WTC11 (cell line): Measurements from ENCODE around the gene UCK2. TPM values are rescaled to one million over a fixed set of nuclear protein-coding genes. Genes with fewer than 3 reads are reported as not detected.

Source experiments
- ATAC-seq: fragments of 200-7000 bp; cut with Tn5 transposase; 2 replicates; pipeline ENCODE4 v1.10.0; 2021; ENCODE audit warnings: mild to moderate bottlenecking, moderate library complexity
- CTCF ChIA-PET: fragments of 300-600 bp; sonication (Branson Sonifier 250); formaldehyde crosslinking; loops from one replicate; lab custom pipeline; 2021; ENCODE audit warnings: antibody characterized with exemption; lab: Charles Lee
- POLR2A ChIA-PET: fragments of 350-600 bp; sonication (Branson Sonifier 250); formaldehyde crosslinking; loops from one replicate; lab custom pipeline; 2021; ENCODE audit warnings: antibody characterized with exemption; lab: Charles Lee
- DNase-seq: peaks from one replicate; pipeline ENCODE4 v3.0.0; 2021; ENCODE audit warnings: low spot score
- H3K27ac Mint-ChIP-seq: 2 replicates; pipeline ENCODE4 v1.8.0; 2021; ENCODE audit warnings: mixed read lengths
- H3K27me3 Mint-ChIP-seq: 2 replicates; pipeline ENCODE4 v1.8.0; 2021; ENCODE audit warnings: low read depth, mild to moderate bottlenecking, moderate library complexity, mixed read lengths
- H3K36me3 Mint-ChIP-seq: 2 replicates; pipeline ENCODE4 v1.8.0; 2021; ENCODE audit warnings: mixed read lengths
- H3K4me1 Mint-ChIP-seq: 2 replicates; pipeline ENCODE4 v1.8.0; 2022; ENCODE audit warnings: mixed read lengths
- H3K4me3 Mint-ChIP-seq: 2 replicates; pipeline ENCODE4 v1.8.0; 2021; ENCODE audit warnings: mild to moderate bottlenecking, moderate library complexity, mixed read lengths
- H3K9me3 Mint-ChIP-seq: 2 replicates; pipeline ENCODE4 v1.8.0; 2021; ENCODE audit warnings: mixed read lengths
- ATF1 ChIP-seq: sonication (generic); formaldehyde crosslinking; IDR thresholded peaks from 2 replicates; pipeline ENCODE4 v1.8.1; 2023; ENCODE audit warnings: mild to moderate bottlenecking, moderate library complexity, missing genetic modification reagents
- CREB1 ChIP-seq: sonication (generic); formaldehyde crosslinking; IDR thresholded peaks from 2 replicates; pipeline ENCODE4 v1.8.0; 2023; ENCODE audit warnings: mild to moderate bottlenecking, missing genetic modification reagents
- ELF4 ChIP-seq: sonication (generic); formaldehyde crosslinking; IDR thresholded peaks from 2 replicates; pipeline ENCODE4 v1.8.1; 2022; ENCODE audit warnings: low read depth, mild to moderate bottlenecking, moderate library complexity, missing genetic modification reagents
- EMX1 ChIP-seq: fragments of 250-450 bp; sonication (Bioruptor Pico); IDR thresholded peaks from 2 replicates; pipeline ENCODE4 v1.8.0; 2021; ENCODE audit warnings: mild to moderate bottlenecking
- FOXJ3 ChIP-seq: sonication (generic); formaldehyde crosslinking; IDR thresholded peaks from 2 replicates; pipeline ENCODE4 v1.9.0; 2021; ENCODE audit warnings: missing genetic modification reagents, mild to moderate bottlenecking, borderline replicate concordance
- FOXK1 ChIP-seq: sonication (generic); formaldehyde crosslinking; IDR thresholded peaks from 2 replicates; pipeline ENCODE4 v1.8.0; 2022; ENCODE audit warnings: mild to moderate bottlenecking, moderate library complexity, missing genetic modification reagents
- HMGA2 ChIP-seq: fragments of 250-450 bp; sonication (Bioruptor Pico); IDR thresholded peaks from 2 replicates; pipeline ENCODE4 v1.4.0; 2021; ENCODE audit warnings: mild to moderate bottlenecking, moderate library complexity
- JAZF1 ChIP-seq: fragments of 250-450 bp; sonication (Bioruptor Pico); IDR thresholded peaks from 2 replicates; pipeline ENCODE4 v1.9.0; 2021; ENCODE audit warnings: moderate library complexity, mild to moderate bottlenecking, inconsistent platforms
- JUN ChIP-seq: sonication (generic); formaldehyde crosslinking; IDR thresholded peaks from 2 replicates; pipeline ENCODE4 v1.8.0; 2023; ENCODE audit warnings: mild to moderate bottlenecking, missing genetic modification reagents
- KAT7 ChIP-seq: sonication (generic); formaldehyde crosslinking; IDR thresholded peaks from 2 replicates; pipeline ENCODE4 v1.8.1; 2023; ENCODE audit warnings: missing genetic modification reagents, mild to moderate bottlenecking, borderline replicate concordance
- NFE2L1 ChIP-seq: sonication (generic); formaldehyde crosslinking; IDR thresholded peaks from 2 replicates; pipeline ENCODE4 v1.8.1; 2023; ENCODE audit warnings: missing genetic modification reagents
- PRRX2 ChIP-seq: fragments of 250-450 bp; sonication (Bioruptor Pico); IDR thresholded peaks from 2 replicates; pipeline ENCODE4 v1.8.0; 2021; ENCODE audit warnings: mild to moderate bottlenecking
- RELA ChIP-seq: sonication (generic); formaldehyde crosslinking; IDR thresholded peaks from 2 replicates; pipeline ENCODE4 v1.8.1; 2022; ENCODE audit warnings: missing genetic modification reagents, mild to moderate bottlenecking, borderline replicate concordance
- TCF7 ChIP-seq: sonication (generic); formaldehyde crosslinking; IDR thresholded peaks from 2 replicates; pipeline ENCODE4 v1.8.0; 2022; ENCODE audit warnings: mild to moderate bottlenecking, low read depth, missing genetic modification reagents, moderate library complexity
- ZNF121 ChIP-seq: sonication (generic); formaldehyde crosslinking; IDR thresholded peaks from 2 replicates; pipeline ENCODE4 v1.8.0; 2023; ENCODE audit warnings: missing genetic modification reagents
- ZNF138 ChIP-seq: sonication (generic); formaldehyde crosslinking; conservative IDR thresholded peaks from 2 replicates; pipeline ENCODE4 v1.8.1; 2022; ENCODE audit warnings: mild to moderate bottlenecking, moderate library complexity, missing genetic modification reagents
- ZNF232 ChIP-seq: sonication (generic); formaldehyde crosslinking; IDR thresholded peaks from 2 replicates; pipeline ENCODE4 v1.8.0; 2022; ENCODE audit warnings: mild to moderate bottlenecking, missing genetic modification reagents
- ZNF416 ChIP-seq: fragments of 250-450 bp; sonication (Bioruptor Pico); IDR thresholded peaks from 2 replicates; pipeline ENCODE4 v1.9.0; 2021; ENCODE audit warnings: mild to moderate bottlenecking, inconsistent platforms
- ZNF671 ChIP-seq: fragments of 250-450 bp; sonication (Bioruptor Pico); IDR thresholded peaks from 2 replicates; pipeline ENCODE4 v1.8.0; 2021; ENCODE audit warnings: mild to moderate bottlenecking
- total RNA-seq: library from RNA; stranded (reverse); gene quantifications from 3 replicates; pipeline ENCODE4 v1.2.3, GENCODE V29; 2021
- TF ChIP-seq, protein P1 (sequence below): sonication (generic); formaldehyde crosslinking; IDR thresholded peaks from 2 replicates; pipeline ENCODE4 v1.8.0; 2022; ENCODE audit warnings: missing genetic modification reagents
- TF ChIP-seq, protein P2 (sequence below): fragments of 250-450 bp; sonication (Bioruptor Pico); IDR thresholded peaks from 2 replicates; pipeline ENCODE4 v1.8.0; 2021; ENCODE audit warnings: mild to moderate bottlenecking
- TF ChIP-seq, protein P3 (sequence below): fragments of 250-450 bp; sonication (Bioruptor Pico); IDR thresholded peaks from 2 replicates; pipeline ENCODE4 v1.9.0; 2021; ENCODE audit warnings: mild to moderate bottlenecking
- TF ChIP-seq, protein P4 (sequence below): sonication (generic); formaldehyde crosslinking; IDR thresholded peaks from 2 replicates; pipeline ENCODE4 v1.8.0; 2022; ENCODE audit warnings: mild to moderate bottlenecking, missing genetic modification reagents
- TF ChIP-seq, protein P5 (sequence below): sonication (generic); formaldehyde crosslinking; IDR thresholded peaks from 2 replicates; pipeline ENCODE4 v1.8.1; 2022; ENCODE audit warnings: low read depth, missing genetic modification reagents, borderline replicate concordance

UCK2 gene
- total RNA-seq, 1 experiment from 2014 or later = 85.7 TPM

DNA sequence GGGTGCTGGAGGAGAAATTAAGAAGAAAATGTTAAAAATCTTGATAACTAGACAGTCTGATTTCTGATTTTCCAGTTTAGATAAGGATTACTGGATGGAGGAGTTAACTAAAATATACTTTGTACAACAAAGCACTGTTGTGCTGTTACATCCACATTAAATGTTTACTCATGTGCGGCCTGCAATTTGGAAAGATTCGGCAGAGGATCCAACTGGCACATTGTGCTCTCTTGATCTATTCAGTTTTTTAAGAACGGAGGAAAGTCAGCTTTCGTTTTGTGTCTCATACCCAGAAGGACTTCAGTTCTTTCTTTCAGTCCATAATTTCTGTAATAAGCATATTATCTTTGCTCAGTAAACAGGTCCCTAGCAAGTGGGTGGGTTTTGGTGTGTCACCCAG lies 52.5 kb downstream of the UCK2 start:
- H3K4me1 Mint-ChIP-seq = peaks cover 51% of the 10 kb centered on the region
- peak overlapping the region; percentile 34; the same call in 1 of the 2 replicates for H3K27ac Mint-ChIP-seq
- H3K4me3 Mint-ChIP-seq = no peak overlapping the region
- H3K36me3 Mint-ChIP-seq = peaks cover 39% of the 10 kb centered on the region
- CTCF ChIA-PET = no interaction called here
- TF ChIP-seq ZNF232 (CRISPR knock-in tag) (no peak), FOXK1 (CRISPR knock-in tag) (no peak), ZNF138 (no peak), CREB1 (CRISPR knock-in tag) (no peak), ELF4 (CRISPR knock-in tag) (no peak), ATF1 (no peak), ZNF121 (CRISPR knock-in tag) (no peak)
- TF ChIP-seq, all 79 proteins: peak for 0
- ATAC-seq = no peak
- Mint-ChIP-seq H3K27me3 (no peaks in the 10 kb centered on the region), H3K9me3 (peaks cover 25% of the 10 kb centered on the region)
- POLR2A ChIA-PET = interaction anchor here (1.0 kb wide), 1 partner anchor 1070 kb away, joined by 3 read pairs; no protein-coding TSS in a partner anchor
- DNase-seq = no peak

DNA sequence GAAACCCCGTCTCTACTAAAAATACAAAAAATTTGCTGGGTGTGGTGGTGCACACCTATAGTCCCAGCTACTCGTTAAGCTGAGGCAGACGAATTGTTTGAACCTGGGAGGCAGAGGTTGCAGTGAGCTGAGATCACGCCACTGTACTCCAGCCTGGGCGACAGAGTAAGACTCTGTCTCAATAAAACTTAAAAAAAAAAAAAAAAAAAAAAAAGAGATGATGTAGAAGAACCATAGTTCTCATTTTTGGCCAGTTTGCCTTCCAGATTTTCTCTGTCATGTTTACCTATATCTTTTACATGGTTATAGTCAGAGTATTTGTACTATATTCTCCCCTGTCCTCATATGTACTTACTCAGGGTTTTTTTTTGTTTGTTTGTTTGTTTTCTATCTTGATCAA lies 53.6 kb downstream of the UCK2 start:
- Mint-ChIP-seq H3K9me3 (peaks cover 25% of the 10 kb centered on the region), H3K27me3 (no peaks in the 10 kb centered on the region), H3K4me3 (no peak overlapping the region), H3K36me3 (peaks cover 33% of the 10 kb centered on the region), H3K4me1 (peaks cover 49% of the 10 kb centered on the region), H3K27ac (peak overlapping the region; percentile 32; the same call in 1 of the 2 replicates)
- ChIA-PET CTCF (interaction anchor here (0.8 kb wide), 1 partner anchor 9 kb away, joined by 4 read pairs; no protein-coding TSS in a partner anchor), POLR2A (interaction anchor here (0.6 to 1.0 kb wide), 2 partner anchors 392 to 1069 kb away, joined by 3 to 4 read pairs; no protein-coding TSS in a partner anchor)
- TF ChIP-seq, protein P1, sequence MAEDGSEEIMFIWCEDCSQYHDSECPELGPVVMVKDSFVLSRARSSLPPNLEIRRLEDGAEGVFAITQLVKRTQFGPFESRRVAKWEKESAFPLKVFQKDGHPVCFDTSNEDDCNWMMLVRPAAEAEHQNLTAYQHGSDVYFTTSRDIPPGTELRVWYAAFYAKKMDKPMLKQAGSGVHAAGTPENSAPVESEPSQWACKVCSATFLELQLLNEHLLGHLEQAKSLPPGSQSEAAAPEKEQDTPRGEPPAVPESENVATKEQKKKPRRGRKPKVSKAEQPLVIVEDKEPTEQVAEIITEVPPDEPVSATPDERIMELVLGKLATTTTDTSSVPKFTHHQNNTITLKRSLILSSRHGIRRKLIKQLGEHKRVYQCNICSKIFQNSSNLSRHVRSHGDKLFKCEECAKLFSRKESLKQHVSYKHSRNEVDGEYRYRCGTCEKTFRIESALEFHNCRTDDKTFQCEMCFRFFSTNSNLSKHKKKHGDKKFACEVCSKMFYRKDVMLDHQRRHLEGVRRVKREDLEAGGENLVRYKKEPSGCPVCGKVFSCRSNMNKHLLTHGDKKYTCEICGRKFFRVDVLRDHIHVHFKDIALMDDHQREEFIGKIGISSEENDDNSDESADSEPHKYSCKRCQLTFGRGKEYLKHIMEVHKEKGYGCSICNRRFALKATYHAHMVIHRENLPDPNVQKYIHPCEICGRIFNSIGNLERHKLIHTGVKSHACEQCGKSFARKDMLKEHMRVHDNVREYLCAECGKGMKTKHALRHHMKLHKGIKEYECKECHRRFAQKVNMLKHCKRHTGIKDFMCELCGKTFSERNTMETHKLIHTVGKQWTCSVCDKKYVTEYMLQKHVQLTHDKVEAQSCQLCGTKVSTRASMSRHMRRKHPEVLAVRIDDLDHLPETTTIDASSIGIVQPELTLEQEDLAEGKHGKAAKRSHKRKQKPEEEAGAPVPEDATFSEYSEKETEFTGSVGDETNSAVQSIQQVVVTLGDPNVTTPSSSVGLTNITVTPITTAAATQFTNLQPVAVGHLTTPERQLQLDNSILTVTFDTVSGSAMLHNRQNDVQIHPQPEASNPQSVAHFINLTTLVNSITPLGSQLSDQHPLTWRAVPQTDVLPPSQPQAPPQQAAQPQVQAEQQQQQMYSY (CRISPR knock-in tag) = no peak
- no peak for TF ChIP-seq HMGA2 (CRISPR knock-in tag)
- TF ChIP-seq ZNF671 (CRISPR knock-in tag) = no peak
- TF ChIP-seq EMX1 (CRISPR knock-in tag) = no peak
- TF ChIP-seq JAZF1 = no peak
- no peak for TF ChIP-seq KAT7 (CRISPR knock-in tag)
- TF ChIP-seq PRRX2 = no peak
- TF ChIP-seq, protein P2, sequence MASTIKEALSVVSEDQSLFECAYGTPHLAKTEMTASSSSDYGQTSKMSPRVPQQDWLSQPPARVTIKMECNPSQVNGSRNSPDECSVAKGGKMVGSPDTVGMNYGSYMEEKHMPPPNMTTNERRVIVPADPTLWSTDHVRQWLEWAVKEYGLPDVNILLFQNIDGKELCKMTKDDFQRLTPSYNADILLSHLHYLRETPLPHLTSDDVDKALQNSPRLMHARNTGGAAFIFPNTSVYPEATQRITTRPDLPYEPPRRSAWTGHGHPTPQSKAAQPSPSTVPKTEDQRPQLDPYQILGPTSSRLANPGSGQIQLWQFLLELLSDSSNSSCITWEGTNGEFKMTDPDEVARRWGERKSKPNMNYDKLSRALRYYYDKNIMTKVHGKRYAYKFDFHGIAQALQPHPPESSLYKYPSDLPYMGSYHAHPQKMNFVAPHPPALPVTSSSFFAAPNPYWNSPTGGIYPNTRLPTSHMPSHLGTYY (CRISPR knock-in tag) = no peak
- TF ChIP-seq, protein P3, sequence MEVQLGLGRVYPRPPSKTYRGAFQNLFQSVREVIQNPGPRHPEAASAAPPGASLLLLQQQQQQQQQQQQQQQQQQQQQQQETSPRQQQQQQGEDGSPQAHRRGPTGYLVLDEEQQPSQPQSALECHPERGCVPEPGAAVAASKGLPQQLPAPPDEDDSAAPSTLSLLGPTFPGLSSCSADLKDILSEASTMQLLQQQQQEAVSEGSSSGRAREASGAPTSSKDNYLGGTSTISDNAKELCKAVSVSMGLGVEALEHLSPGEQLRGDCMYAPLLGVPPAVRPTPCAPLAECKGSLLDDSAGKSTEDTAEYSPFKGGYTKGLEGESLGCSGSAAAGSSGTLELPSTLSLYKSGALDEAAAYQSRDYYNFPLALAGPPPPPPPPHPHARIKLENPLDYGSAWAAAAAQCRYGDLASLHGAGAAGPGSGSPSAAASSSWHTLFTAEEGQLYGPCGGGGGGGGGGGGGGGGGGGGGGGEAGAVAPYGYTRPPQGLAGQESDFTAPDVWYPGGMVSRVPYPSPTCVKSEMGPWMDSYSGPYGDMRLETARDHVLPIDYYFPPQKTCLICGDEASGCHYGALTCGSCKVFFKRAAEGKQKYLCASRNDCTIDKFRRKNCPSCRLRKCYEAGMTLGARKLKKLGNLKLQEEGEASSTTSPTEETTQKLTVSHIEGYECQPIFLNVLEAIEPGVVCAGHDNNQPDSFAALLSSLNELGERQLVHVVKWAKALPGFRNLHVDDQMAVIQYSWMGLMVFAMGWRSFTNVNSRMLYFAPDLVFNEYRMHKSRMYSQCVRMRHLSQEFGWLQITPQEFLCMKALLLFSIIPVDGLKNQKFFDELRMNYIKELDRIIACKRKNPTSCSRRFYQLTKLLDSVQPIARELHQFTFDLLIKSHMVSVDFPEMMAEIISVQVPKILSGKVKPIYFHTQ (CRISPR knock-in tag) = no peak
- TF ChIP-seq, protein P4, sequence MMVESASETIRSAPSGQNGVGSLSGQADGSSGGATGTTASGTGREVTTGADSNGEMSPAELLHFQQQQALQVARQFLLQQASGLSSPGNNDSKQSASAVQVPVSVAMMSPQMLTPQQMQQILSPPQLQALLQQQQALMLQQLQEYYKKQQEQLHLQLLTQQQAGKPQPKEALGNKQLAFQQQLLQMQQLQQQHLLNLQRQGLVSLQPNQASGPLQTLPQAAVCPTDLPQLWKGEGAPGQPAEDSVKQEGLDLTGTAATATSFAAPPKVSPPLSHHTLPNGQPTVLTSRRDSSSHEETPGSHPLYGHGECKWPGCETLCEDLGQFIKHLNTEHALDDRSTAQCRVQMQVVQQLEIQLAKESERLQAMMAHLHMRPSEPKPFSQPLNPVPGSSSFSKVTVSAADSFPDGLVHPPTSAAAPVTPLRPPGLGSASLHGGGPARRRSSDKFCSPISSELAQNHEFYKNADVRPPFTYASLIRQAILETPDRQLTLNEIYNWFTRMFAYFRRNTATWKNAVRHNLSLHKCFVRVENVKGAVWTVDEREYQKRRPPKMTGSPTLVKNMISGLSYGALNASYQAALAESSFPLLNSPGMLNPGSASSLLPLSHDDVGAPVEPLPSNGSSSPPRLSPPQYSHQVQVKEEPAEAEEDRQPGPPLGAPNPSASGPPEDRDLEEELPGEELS = no peak
- TF ChIP-seq ZNF121 (CRISPR knock-in tag) = no peak
- TF ChIP-seq FOXJ3 (CRISPR knock-in tag) = no peak
- no peak for TF ChIP-seq ZNF416
- TF ChIP-seq RELA (CRISPR knock-in tag) = no peak
- TF ChIP-seq JUN = no peak
- TF ChIP-seq ZNF138 = no peak
- no peak for TF ChIP-seq NFE2L1
- no peak for TF ChIP-seq TCF7
- TF ChIP-seq, protein P5, sequence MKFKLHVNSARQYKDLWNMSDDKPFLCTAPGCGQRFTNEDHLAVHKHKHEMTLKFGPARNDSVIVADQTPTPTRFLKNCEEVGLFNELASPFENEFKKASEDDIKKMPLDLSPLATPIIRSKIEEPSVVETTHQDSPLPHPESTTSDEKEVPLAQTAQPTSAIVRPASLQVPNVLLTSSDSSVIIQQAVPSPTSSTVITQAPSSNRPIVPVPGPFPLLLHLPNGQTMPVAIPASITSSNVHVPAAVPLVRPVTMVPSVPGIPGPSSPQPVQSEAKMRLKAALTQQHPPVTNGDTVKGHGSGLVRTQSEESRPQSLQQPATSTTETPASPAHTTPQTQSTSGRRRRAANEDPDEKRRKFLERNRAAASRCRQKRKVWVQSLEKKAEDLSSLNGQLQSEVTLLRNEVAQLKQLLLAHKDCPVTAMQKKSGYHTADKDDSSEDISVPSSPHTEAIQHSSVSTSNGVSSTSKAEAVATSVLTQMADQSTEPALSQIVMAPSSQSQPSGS (CRISPR knock-in tag) = no peak
- DNase-seq (no peak), ATAC-seq (no peak)
